Duodenal mucosa (tissue), 2 donors: ENCODE data around the gene THAP12.
"Not testable (repeated sequence)": the region's sequence is repeated elsewhere in the genome, so short reads cannot be mapped to it uniquely, and the experiment has no call there.

ENCODE experiments used
- H3K27ac ChIP-seq: one replicate; pipeline ENCODE4 v1.7.0; 2013; ENCODE audit warnings: low read depth, low read length
- H3K27me3 ChIP-seq, 2 donors: one replicate each; pipeline ENCODE4 v1.7.0; 2013; ENCODE audit warnings: low read length in 2 of 2, control low read depth in 1 of 2; ENCODE audit not compliant: insufficient read depth in 2 of 2, control insufficient read depth in 1 of 2
- H3K36me3 ChIP-seq, 2 donors: one replicate each; pipeline ENCODE4 v1.7.0; 2013; ENCODE audit warnings: low read length in 2 of 2, control low read depth in 1 of 2; ENCODE audit not compliant: insufficient read depth in 2 of 2, control insufficient read depth in 1 of 2
- H3K4me1 ChIP-seq, 2 donors: one replicate each; pipeline ENCODE4 v1.7.0; 2013; ENCODE audit warnings: low read length in 2 of 2, control low read depth in 1 of 2; ENCODE audit not compliant: insufficient read depth in 2 of 2, control insufficient read depth in 1 of 2
- H3K4me3 ChIP-seq, 2 donors: one replicate each; pipeline ENCODE4 v1.7.0; 2013; ENCODE audit warnings: low read length in 2 of 2, low read depth in 1 of 2
- H3K9ac ChIP-seq, 2 donors: one replicate each; pipeline ENCODE4 v1.7.0; 2013; ENCODE audit warnings: low read length in 2 of 2, low read depth in 1 of 2
- H3K9me3 ChIP-seq, 2 donors: one replicate each; pipeline ENCODE4 v1.7.0; 2013; ENCODE audit warnings: low read length in 2 of 2, control low read depth in 1 of 2; ENCODE audit not compliant: control insufficient read depth in 1 of 2

The THAP12 gene

GRCh38 chr11:76321340-76321739 is 59.6 kb downstream of the THAP12 start:
- no peaks in the 10 kb centered on the region for H3K36me3 ChIP-seq
- H3K4me1 ChIP-seq, result no peaks in the 10 kb centered on the region
- no peak overlapping the region for H3K27ac ChIP-seq
- no peak overlapping the region for H3K4me3 ChIP-seq
- peaks cover 19 to 24% of the 10 kb centered on the region in 2 donors for H3K27me3 ChIP-seq
- H3K9ac ChIP-seq, result no peak overlapping the region
- H3K9me3 ChIP-seq, result no peaks in the 10 kb centered on the region

GRCh38 chr11:76320929-76321328 is 60.0 kb downstream of the THAP12 start:
- no peaks in the 10 kb centered on the region for H3K9me3 ChIP-seq
- no peaks in the 10 kb centered on the region for H3K36me3 ChIP-seq
- H3K9ac ChIP-seq, result no peak overlapping the region
- peaks cover 19 to 24% of the 10 kb centered on the region in 2 donors for H3K27me3 ChIP-seq
- no peaks in the 10 kb centered on the region for H3K4me1 ChIP-seq
- H3K4me3 ChIP-seq, result no peak overlapping the region
- H3K27ac ChIP-seq, result no peak overlapping the region

GRCh38 chr11:76319798-76320197 is 61.1 kb downstream of the THAP12 start:
- not testable (repeated sequence) for H3K9ac ChIP-seq, H3K36me3 ChIP-seq, H3K9me3 ChIP-seq, H3K27ac ChIP-seq, H3K4me3 ChIP-seq, H3K4me1 ChIP-seq
- peaks cover 19 to 24% of the 10 kb centered on the region in 2 donors for H3K27me3 ChIP-seq

GRCh38 chr11:76318744-76319384 is 62.1 kb downstream of the THAP12 start:
- peaks cover 19 to 24% of the 10 kb centered on the region in 2 donors for H3K27me3 ChIP-seq
- H3K4me1 ChIP-seq, result no peaks in the 10 kb centered on the region
- no peak overlapping the region for H3K9ac ChIP-seq
- no peak overlapping the region for H3K4me3 ChIP-seq
- H3K9me3 ChIP-seq, result no peaks in the 10 kb centered on the region
- no peaks in the 10 kb centered on the region for H3K36me3 ChIP-seq
- no peak overlapping the region for H3K27ac ChIP-seq

- no peak overlapping the region for H3K9ac ChIP-seq
- peaks cover 16 to 18% of the 10 kb centered on the region in 2 donors for H3K27me3 ChIP-seq
- H3K9me3 ChIP-seq, result no peaks in the 10 kb centered on the region
- no peaks in the 10 kb centered on the region for H3K36me3 ChIP-seq
- no peaks in the 10 kb centered on the region for H3K4me1 ChIP-seq
- no peak overlapping the region for H3K4me3 ChIP-seq
- no peak overlapping the region for H3K27ac ChIP-seq
These were observed 63.6 kb downstream of the THAP12 start for GRCh38 chr11:76317296-76317695.

GRCh38 chr11:76316726-76317125 is 64.2 kb downstream of the THAP12 start:
- Histone ChIP-seq H3K9me3 (no peaks in the 10 kb centered on the region), H3K36me3 (no peaks in the 10 kb centered on the region), H3K9ac (no peak overlapping the region), H3K4me1 (no peaks in the 10 kb centered on the region), H3K27ac (no peak overlapping the region), H3K4me3 (no peak overlapping the region), H3K27me3 (peaks cover 14 to 15% of the 10 kb centered on the region in 2 donors)

GRCh38 chr11:76315182-76315853 is 65.6 kb downstream of the THAP12 start:
- no peak overlapping the region for H3K4me3 ChIP-seq
- H3K27ac ChIP-seq, result no peak overlapping the region
- H3K36me3 ChIP-seq, result no peaks in the 10 kb centered on the region
- no peaks in the 10 kb centered on the region for H3K4me1 ChIP-seq
- no peak overlapping the region for H3K9ac ChIP-seq
- peaks cover 4 to 5% of the 10 kb centered on the region in 2 donors for H3K27me3 ChIP-seq
- no peaks in the 10 kb centered on the region for H3K9me3 ChIP-seq

GRCh38 chr11:76314741-76315090 is 66.2 kb downstream of the THAP12 start:
- Histone ChIP-seq H3K9ac (no peak overlapping the region), H3K4me3 (no peak overlapping the region)

GRCh38 chr11:76313913-76314740 is 66.8 kb downstream of the THAP12 start:
- H3K9ac ChIP-seq, result no peak overlapping the region
- no peaks in the 10 kb centered on the region for H3K9me3 ChIP-seq
- H3K4me1 ChIP-seq, result no peaks in the 10 kb centered on the region
- no peaks in the 10 kb centered on the region for H3K27me3 ChIP-seq
- no peaks in the 10 kb centered on the region for H3K36me3 ChIP-seq
- no peak overlapping the region for H3K4me3 ChIP-seq
- no peak overlapping the region for H3K27ac ChIP-seq

More at GRCh38 chr11:76314741-76315090, 66.2 kb downstream of the THAP12 start:
- no peaks in the 10 kb centered on the region for H3K9me3 ChIP-seq
- no peak overlapping the region for H3K27ac ChIP-seq
- H3K4me1 ChIP-seq, result no peaks in the 10 kb centered on the region
- H3K36me3 ChIP-seq, result no peaks in the 10 kb centered on the region
- no peaks in the 10 kb centered on the region for H3K27me3 ChIP-seq

GRCh38 chr11:76313271-76313670 is 67.7 kb downstream of the THAP12 start:
- Histone ChIP-seq H3K9me3 (no peaks in the 10 kb centered on the region), H3K27ac (no peak overlapping the region), H3K4me3 (no peak overlapping the region), H3K4me1 (no peaks in the 10 kb centered on the region), H3K36me3 (no peaks in the 10 kb centered on the region), H3K9ac (no peak overlapping the region), H3K27me3 (no peaks in the 10 kb centered on the region)
